Endothelial cell of umbilical vein (primary cell): ENCODE results near the gene ALG8.

Source experiments
- EZH2 ChIP-seq: IDR thresholded peaks from 2 replicates; pipeline ENCODE4 v1.6.1; 2012; ENCODE audit warnings: borderline replicate concordance, low read depth, mild to moderate bottlenecking, moderate library complexity, low read length, inconsistent platforms; ENCODE audit not compliant: severe bottlenecking
- GATA2 ChIP-seq: IDR thresholded peaks from 2 replicates; pipeline ENCODE4 v1.7.0; 2011; ENCODE audit warnings: low read depth, mild to moderate bottlenecking, moderate library complexity, mixed read lengths, low read length; ENCODE audit not compliant: insufficient read length, insufficient read depth
- JUN ChIP-seq: IDR thresholded peaks from 2 replicates; pipeline ENCODE4 v1.6.1; 2011; ENCODE audit warnings: borderline replicate concordance, low read depth; ENCODE audit not compliant: insufficient read length, insufficient read depth
- MAX ChIP-seq: IDR thresholded peaks from 2 replicates; pipeline ENCODE4 v1.6.1; 2011; ENCODE audit not compliant: insufficient read depth, insufficient read length
- MYC ChIP-seq: IDR thresholded peaks from one replicate; pipeline ENCODE4 v1.6.1; 2011; ENCODE audit warnings: mild to moderate bottlenecking, low read depth, low read length
- POLR2A ChIP-seq: IDR thresholded peaks from 2 replicates; pipeline ENCODE4 v1.6.1; 2012; ENCODE audit warnings: low read depth, mild to moderate bottlenecking, control low read depth, low read length
- POLR2AphosphoS5 ChIP-seq: IDR thresholded peaks from 2 replicates; pipeline ENCODE4 v1.6.1; 2012; ENCODE audit warnings: low read depth, mild to moderate bottlenecking, control low read depth, low read length, moderate library complexity; ENCODE audit not compliant: insufficient read depth
- TF ChIP-seq, protein P1 (sequence below), 2 donors: IDR thresholded peaks; 1 replicate in 1 of 2; 2 replicates in 1 of 2; pipeline ENCODE4 v1.5.1; 2011; ENCODE audit warnings: low read length in 2 of 2, mild to moderate bottlenecking in 2 of 2, moderate library complexity in 2 of 2, control low read depth in 1 of 2, inconsistent platforms in 1 of 2, low read depth in 1 of 2; ENCODE audit not compliant: insufficient read depth in 1 of 2; ENCODE audit errors: extremely low read depth in 1 of 2

DNA sequence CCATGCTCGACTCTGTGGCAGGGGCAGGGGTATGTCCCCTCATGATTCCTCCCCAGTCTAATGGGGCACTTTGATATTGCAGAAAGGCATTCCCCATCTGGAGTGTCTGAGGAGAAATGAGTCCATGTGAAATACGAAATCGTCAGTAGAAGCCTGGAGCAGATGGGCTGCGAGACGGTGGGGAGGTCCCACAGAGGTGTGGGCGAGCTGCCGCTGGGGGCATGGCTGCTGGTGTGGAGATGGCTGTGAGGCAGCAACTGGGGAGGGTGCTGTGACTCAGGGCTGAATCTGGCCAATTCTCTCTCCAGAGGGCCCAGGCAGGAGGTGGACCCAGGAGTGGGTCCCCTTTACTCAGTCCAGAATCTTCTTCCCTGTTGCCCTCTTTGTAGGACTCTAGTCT lies 37.8 kb upstream of the ALG8 start:
- TF ChIP-seq POLR2AphosphoS5 (no peak), POLR2A (no peak), EZH2 (no peak), MAX (no peak), MYC (no peak), GATA2 (no peak), JUN (no peak)
- TF ChIP-seq, protein P1, sequence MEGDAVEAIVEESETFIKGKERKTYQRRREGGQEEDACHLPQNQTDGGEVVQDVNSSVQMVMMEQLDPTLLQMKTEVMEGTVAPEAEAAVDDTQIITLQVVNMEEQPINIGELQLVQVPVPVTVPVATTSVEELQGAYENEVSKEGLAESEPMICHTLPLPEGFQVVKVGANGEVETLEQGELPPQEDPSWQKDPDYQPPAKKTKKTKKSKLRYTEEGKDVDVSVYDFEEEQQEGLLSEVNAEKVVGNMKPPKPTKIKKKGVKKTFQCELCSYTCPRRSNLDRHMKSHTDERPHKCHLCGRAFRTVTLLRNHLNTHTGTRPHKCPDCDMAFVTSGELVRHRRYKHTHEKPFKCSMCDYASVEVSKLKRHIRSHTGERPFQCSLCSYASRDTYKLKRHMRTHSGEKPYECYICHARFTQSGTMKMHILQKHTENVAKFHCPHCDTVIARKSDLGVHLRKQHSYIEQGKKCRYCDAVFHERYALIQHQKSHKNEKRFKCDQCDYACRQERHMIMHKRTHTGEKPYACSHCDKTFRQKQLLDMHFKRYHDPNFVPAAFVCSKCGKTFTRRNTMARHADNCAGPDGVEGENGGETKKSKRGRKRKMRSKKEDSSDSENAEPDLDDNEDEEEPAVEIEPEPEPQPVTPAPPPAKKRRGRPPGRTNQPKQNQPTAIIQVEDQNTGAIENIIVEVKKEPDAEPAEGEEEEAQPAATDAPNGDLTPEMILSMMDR (IDR thresholded peaks at IDR 0.05; ENCODE audit: extremely low read depth in 1 of 2, insufficient read depth in 1 of 2, low read depth in 1 of 2, low read length in 2 of 2): no peak
